ENCODE data around the gene TMEM87A.

- no peak for TF ChIP-seq CTCF (IDR thresholded peaks at IDR 0.05)
- no peak for TF ChIP-seq POLR2A (IDR thresholded peaks at IDR 0.05)
Observed at GRCh38 chr15:42217568-42217967, 55.7 kb downstream of the TMEM87A start.

Measured in ovary (tissue), 3 donors.